Esophagus muscularis mucosa (tissue), 4 donors: Measurements from ENCODE around the gene CNPY4. TPM values are rescaled to one million over a fixed set of nuclear protein-coding genes. Genes with fewer than 3 reads are reported as not detected.

Experiments used
- DNase-seq: peaks from one replicate; pipeline ENCODE4 v3.0.0-alpha.2; 2017; ENCODE audit errors: extremely low spot score
- H3K27ac ChIP-seq, 4 donors: fragments of 200-600 bp; sonication (generic); replicated peaks in 1 of 4; 1 replicate in 3 of 4; 2 replicates in 1 of 4; pipeline ENCODE4 v1.5.1; 2016 to 2019; ENCODE audit warnings: mild to moderate bottlenecking in 1 of 4
- H3K27me3 ChIP-seq, 4 donors: fragments of 200-600 bp; sonication (generic); one replicate each; pipeline versions ENCODE4 v1.5.1 to v1.6.0; 2016 to 2019
- H3K36me3 ChIP-seq, 4 donors: fragments of 200-600 bp; sonication (generic); one replicate each; pipeline ENCODE4 v1.5.1; 2016 to 2019
- H3K4me1 ChIP-seq, 4 donors: fragments of 200-600 bp; sonication (generic); one replicate each; pipeline ENCODE4 v1.5.1; 2016 to 2019
- H3K4me3 ChIP-seq, 4 donors: fragments of 200-600 bp; sonication (generic); 1 replicate in 2 of 4; 2 replicates in 2 of 4; pipeline ENCODE4 v1.5.1; 2016 to 2019; ENCODE audit warnings: mild to moderate bottlenecking in 4 of 4, moderate library complexity in 1 of 4
- H3K9me3 ChIP-seq, 4 donors: fragments of 200-600 bp; sonication (generic); 1 replicate in 3 of 4; 2 replicates in 1 of 4; pipeline ENCODE4 v1.5.1; 2016 to 2019
- EP300 ChIP-seq: sonication (generic); formaldehyde crosslinking; IDR thresholded peaks from one replicate; pipeline ENCODE4 v1.6.1; 2017; ENCODE audit warnings: antibody characterized with exemption
- POLR2A ChIP-seq: fragments of 450-650 bp; IDR thresholded peaks from one replicate; pipeline ENCODE4 v1.6.1; 2017; ENCODE audit warnings: antibody characterized with exemption, moderate library complexity, mild to moderate bottlenecking, low read depth
- POLR2AphosphoS5 ChIP-seq, 2 donors: sonication (generic); formaldehyde crosslinking; IDR thresholded peaks; one replicate each; pipeline ENCODE4 v1.6.1; 2017; ENCODE audit warnings: antibody characterized with exemption in 2 of 2
- WGBS: methylation state at CpG from one replicate; pipeline ENCODE4 v1.1.5; 2018; 5-methylcytosine and 5-hydroxymethylcytosine counted together
- intact Hi-C: fragments of 100-400 bp; cut with DNase I; formaldehyde crosslinking; loops from one replicate; pipeline ENCODE4 v1.15.1; 2023
- total RNA-seq, 4 donors: library from RNA; depleted of rRNA; stranded (reverse); fragments of >200 nt; gene quantifications; one replicate each; pipeline versions ENCODE4 v1.1.0 to v1.2.1, GENCODE V29; 2016
- TF ChIP-seq, protein P1 (sequence below), 3 experiments: fragments of 200-600 bp in 2 of 3; fragments of 450-650 bp in 1 of 3; sonication (generic) in 2 of 3; IDR thresholded peaks; one replicate each; pipeline ENCODE4 v1.5.1; 2017 to 2019; ENCODE audit warnings: antibody characterized with exemption in 3 of 3, mild to moderate bottlenecking in 2 of 3, moderate library complexity in 1 of 3

CNPY4 gene
- total RNA-seq, 4 donors from 2014 or later, result 8.3 to 16.2 (median 13.3) TPM

DNA sequence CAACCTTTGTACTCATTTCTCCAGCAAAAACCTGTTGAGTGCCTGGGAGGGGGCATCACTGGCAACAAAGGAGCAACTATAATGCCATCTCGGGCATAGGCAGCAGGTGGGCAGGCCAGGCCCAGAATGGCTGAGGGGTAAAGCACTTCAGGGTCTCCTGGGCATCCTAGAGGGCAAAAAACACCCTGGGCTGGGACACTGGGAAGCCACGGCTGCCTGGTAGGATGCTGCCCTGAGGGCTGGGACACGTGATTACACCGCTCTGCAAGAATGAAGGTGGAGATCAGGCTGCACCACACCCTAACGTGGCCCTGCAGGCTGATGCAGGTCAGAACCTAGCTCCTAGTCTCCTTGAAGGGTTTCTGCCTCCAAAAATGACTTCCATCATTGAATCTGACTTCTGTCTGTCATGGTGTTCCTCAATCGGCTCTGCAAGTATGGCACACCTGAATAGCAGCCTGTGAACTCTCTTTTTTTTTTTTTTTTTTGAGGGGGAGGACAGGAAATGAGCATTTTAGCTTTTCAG is 43.6 kb downstream of the CNPY4 start:
- peaks cover 0 to 8% (median 0%) of the 10 kb centered on the region in 4 donors for H3K27me3 ChIP-seq
- H3K36me3 ChIP-seq, result no peaks in the 10 kb centered on the region
- no peak overlapping the region for H3K27ac ChIP-seq
- intact Hi-C loops, result no loop called here
- no peak for DNase-seq
- H3K4me3 ChIP-seq, result no peak overlapping the region
- H3K9me3 ChIP-seq, result no peaks in the 10 kb centered on the region
- 76% methylated on average over 3 of the region's 6 CpGs for WGBS
- TF ChIP-seq POLR2A (no peak), EP300 (no peak)
- TF ChIP-seq, protein P1, sequence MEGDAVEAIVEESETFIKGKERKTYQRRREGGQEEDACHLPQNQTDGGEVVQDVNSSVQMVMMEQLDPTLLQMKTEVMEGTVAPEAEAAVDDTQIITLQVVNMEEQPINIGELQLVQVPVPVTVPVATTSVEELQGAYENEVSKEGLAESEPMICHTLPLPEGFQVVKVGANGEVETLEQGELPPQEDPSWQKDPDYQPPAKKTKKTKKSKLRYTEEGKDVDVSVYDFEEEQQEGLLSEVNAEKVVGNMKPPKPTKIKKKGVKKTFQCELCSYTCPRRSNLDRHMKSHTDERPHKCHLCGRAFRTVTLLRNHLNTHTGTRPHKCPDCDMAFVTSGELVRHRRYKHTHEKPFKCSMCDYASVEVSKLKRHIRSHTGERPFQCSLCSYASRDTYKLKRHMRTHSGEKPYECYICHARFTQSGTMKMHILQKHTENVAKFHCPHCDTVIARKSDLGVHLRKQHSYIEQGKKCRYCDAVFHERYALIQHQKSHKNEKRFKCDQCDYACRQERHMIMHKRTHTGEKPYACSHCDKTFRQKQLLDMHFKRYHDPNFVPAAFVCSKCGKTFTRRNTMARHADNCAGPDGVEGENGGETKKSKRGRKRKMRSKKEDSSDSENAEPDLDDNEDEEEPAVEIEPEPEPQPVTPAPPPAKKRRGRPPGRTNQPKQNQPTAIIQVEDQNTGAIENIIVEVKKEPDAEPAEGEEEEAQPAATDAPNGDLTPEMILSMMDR (IDR thresholded peaks at IDR 0.05), result no peak
- peaks cover 9 to 29% (median 22%) of the 10 kb centered on the region in 4 donors for H3K4me1 ChIP-seq

DNA sequence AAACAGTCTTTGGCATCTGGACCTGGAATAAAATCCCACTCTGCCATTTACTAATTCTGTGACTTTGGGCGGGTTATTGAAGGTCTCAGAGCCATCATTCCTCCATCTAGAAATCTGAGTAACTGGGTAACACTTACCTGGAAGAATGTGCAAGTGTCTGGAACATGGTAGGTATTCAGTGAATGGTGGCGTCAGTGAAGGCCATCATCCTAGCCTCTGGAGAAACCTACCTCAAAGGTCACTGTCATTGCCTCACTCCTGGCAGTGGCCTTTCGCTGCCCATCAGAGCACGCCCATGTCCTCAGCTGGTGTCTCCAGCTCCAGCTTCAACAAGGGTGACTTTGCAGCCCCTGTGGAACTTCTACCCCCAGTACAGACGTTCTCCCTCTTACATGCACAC is 44.4 kb downstream of the CNPY4 start:
- H3K4me3 ChIP-seq, result no peak overlapping the region
- WGBS, result 98% methylated on average over 5 of the region's 5 CpGs
- peaks cover 0 to 8% (median 0%) of the 10 kb centered on the region in 4 donors for H3K27me3 ChIP-seq
- intact Hi-C loops, result no loop called here
- TF ChIP-seq POLR2A, result no peak
- TF ChIP-seq, protein P1 (IDR thresholded peaks at IDR 0.05), result no peak
- TF ChIP-seq POLR2AphosphoS5 (IDR thresholded peaks at IDR 0.05), result no peak
- TF ChIP-seq EP300, result no peak
- H3K9me3 ChIP-seq, result no peaks in the 10 kb centered on the region
- H3K27ac ChIP-seq, result no peak overlapping the region
- H3K36me3 ChIP-seq, result no peaks in the 10 kb centered on the region
- H3K4me1 ChIP-seq, result peaks cover 10 to 30% (median 25%) of the 10 kb centered on the region in 4 donors
- DNase-seq, result no peak

DNA sequence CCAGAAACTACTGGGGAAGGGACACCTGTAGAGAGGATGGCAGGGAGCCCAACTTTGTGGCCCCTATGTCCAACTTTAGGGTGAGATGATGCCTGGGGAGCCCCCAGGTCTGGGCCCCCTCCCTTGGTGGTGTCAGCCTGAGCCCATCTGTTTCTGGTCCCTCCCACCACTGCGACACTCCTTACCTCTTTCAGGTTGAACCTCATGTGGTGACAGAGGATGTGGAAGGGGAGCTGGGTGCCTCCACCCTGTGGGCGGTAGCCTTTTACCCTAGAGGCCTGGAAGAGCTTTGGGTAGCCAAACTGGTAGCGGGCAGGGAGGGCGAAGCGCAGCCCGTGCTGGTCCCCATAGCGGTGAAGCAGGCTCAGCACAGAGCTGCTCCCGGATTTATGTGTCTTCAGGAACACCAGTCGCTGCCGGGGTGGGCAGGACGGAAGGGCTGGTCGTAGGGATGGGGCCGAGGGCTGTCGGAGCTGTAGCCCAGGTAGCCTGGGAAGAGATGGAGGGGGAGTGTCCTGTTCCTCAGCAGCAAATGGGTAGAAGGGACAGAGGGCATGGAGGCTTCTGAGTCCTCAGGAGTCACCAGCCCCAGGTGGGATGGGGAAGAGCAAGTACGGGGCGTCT is 47.0 kb downstream of the CNPY4 start:
- DNase-seq, result no peak
- intact Hi-C loops, result no loop called here

DNA sequence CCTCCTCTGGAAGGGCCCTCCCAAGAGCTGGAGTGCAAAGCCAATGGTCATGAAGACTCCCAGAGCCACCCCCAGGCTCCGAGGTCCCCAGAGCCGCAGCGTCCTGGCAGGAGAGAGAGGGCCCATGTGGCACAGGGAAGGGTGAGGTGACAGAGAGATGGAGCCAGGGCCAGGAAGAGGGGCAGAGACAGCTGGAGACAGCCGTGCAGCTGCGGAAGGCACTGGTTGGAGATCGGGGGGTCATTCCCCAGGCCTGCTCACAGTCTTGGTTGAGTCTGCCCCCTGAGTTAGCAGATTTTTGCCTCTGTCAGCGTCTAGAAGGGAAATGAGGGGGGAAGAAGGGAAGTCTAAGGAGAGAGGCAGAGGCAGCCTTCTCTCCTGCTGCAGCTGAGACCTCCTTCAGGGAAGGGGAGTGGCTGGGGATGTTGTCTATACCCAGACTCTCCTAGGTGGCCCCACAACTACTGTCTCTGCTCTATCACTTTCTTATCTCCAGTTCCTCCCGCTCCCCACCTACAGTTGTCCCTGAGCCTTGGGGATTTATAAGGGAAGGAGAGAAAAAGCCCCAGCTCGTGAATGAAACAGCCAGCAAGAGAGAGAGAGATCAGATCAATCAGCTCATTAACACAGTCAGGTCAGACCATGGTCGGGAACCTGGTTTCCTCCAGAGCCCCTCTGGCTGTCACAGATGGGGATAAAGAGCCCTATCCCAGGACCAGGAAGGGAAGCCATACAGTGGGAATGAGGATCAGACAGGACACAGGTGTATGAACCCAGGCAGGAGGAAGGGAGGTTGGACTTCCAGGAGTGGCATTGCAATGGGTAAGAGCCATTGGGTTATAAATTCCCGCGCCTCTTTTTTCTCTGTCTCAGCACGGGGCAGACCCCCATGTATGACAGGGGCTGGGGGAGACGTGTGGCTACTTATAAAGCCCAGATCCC is 47.8 kb downstream of the CNPY4 start:
- TF ChIP-seq, protein P1 (IDR thresholded peaks at IDR 0.05), result no peak
- TF ChIP-seq POLR2A, result no peak
- TF ChIP-seq POLR2AphosphoS5 (IDR thresholded peaks at IDR 0.05), result no peak
- TF ChIP-seq EP300, result no peak
- Histone ChIP-seq H3K4me1 (peaks cover 13 to 45% (median 38%) of the 10 kb centered on the region in 4 donors), H3K27me3 (peaks cover 0 to 25% (median 7%) of the 10 kb centered on the region in 4 donors), H3K9me3 (no peaks in the 10 kb centered on the region), H3K36me3 (no peaks in the 10 kb centered on the region), H3K27ac (peak overlapping the region in 3 of 4 donors; percentile 68 to 72 (median 72)), H3K4me3 (peak overlapping the region in 3 of 4 donors; percentile 55 to 61 (median 56))
- DNase-seq, result no peak
- intact Hi-C loops, result no loop called here
- 62% methylated on average over 14 of the region's 14 CpGs for WGBS

More for the DNA sequence above, 47.0 kb downstream of the CNPY4 start:
- Histone ChIP-seq H3K36me3 (no peaks in the 10 kb centered on the region), H3K27ac (no peak overlapping the region), H3K4me3 (no peak overlapping the region), H3K4me1 (peaks cover 8 to 39% (median 32%) of the 10 kb centered on the region in 4 donors), H3K27me3 (peaks cover 0 to 17% (median 5%) of the 10 kb centered on the region in 4 donors), H3K9me3 (no peaks in the 10 kb centered on the region)
- TF ChIP-seq, protein P1 (IDR thresholded peaks at IDR 0.05), result no peak
- no peak for TF ChIP-seq EP300
- no peak for TF ChIP-seq POLR2A
- no peak for TF ChIP-seq POLR2AphosphoS5 (IDR thresholded peaks at IDR 0.05)
- 89% methylated on average over 16 of the region's 16 CpGs for WGBS
